ENCODE measurements around the gene GPAT3. TPM values are rescaled to one million over a fixed set of nuclear protein-coding genes. Genes with fewer than 3 reads are reported as not detected.
"Not testable (repeated sequence)": the region's sequence is repeated elsewhere in the genome, so short reads cannot be mapped to it uniquely, and the experiment has no call there.

Gene GPAT3
- total RNA-seq, 1 donor from 2014 or later: 6.1 TPM

DNA sequence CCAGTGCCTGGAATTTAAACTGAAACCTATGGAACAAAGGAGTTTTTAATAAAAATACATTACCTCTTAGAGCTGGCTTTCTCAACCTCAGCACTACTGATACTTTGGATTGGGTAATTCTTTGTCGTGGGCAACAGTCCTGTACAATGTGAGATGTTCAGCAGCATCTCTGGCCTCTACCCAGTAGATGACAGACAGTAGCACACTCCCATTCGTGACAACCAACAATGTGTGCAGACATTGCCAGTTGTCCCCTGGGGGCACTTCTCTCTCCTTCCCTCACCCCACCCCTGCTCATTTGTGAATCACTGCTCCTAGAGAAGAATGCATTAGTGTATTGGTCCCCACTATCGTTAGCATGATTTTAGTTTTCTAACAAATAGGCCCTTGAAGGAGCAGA lies 16.2 kb downstream of the GPAT3 start:
- no peak for DNase-seq (ENCODE audit: low read depth, low spot score)

DNA sequence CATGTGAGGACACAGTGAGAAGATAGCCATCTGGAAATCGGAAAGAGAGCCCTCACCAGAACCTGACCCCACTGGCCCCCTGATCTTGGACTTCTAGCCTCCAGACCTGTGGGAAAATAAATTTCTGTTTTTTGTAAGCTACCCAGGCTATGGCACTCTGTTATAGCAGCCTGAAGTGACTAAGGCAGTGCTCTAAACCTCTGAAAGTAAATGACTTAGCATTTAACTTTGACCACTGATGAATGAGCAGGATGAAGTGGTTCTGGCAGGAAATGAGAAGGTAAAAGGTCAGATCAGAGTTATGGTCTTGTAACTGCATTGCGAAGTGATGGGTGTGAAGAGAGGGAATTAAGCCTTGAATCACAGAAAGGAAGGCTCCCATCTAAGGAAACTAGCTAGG lies 17.0 kb downstream of the GPAT3 start:
- no peak for DNase-seq (ENCODE audit: low read depth, low spot score)

DNA sequence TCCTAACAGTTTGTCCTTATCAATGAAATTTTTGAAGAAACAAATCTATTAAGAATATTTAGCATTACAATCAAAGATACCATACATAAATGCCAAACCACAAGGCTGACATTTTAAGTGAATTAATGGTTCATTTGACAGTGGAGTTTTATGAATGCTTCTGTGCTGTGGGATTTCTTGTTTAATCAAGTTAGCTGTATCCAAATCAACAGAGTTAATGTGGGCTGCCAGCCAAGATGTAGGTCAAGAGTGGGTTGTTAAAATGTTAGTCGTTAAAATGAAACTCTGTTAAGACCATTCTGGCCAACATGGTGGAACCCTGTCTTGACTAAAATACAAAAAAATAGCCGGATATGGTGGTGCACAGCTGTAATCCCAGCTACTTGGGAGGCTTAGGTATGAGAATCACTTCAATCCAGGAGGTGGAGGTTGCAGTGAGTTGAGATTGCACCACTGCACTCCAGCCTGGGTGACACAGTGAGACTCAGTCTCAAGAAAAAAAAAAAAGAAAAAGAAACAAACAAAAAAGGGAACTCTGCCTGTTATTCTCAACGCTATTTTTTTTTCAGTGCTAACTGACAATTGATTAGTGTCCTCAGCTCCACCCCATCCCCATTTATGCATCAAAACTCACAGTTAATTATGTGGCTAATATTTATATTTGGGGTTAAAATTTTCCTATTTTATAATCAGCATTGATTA lies 20.2 kb downstream of the GPAT3 start:
- no peak for DNase-seq (ENCODE audit: low read depth, low spot score)

DNA sequence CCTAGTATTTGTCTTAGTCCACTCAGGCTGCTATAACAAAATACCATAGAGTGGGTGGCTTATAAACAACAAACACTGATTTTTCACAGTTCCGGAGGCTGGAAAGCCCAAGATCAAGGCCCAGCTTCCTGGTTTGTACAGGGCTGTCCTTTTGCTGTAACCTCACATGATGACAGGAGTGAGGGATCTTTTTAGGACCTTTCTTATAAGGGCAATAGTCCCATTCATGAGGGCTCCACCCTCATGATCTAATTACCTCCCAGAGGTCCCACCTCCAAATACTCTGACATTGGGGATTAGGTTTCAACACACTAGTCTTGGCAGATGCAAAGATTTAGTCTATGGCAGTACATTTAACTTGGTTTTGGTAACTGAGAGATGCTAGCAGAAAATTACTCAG lies 20.9 kb downstream of the GPAT3 start:
- no peak for DNase-seq (ENCODE audit: low read depth, low spot score)

DNA sequence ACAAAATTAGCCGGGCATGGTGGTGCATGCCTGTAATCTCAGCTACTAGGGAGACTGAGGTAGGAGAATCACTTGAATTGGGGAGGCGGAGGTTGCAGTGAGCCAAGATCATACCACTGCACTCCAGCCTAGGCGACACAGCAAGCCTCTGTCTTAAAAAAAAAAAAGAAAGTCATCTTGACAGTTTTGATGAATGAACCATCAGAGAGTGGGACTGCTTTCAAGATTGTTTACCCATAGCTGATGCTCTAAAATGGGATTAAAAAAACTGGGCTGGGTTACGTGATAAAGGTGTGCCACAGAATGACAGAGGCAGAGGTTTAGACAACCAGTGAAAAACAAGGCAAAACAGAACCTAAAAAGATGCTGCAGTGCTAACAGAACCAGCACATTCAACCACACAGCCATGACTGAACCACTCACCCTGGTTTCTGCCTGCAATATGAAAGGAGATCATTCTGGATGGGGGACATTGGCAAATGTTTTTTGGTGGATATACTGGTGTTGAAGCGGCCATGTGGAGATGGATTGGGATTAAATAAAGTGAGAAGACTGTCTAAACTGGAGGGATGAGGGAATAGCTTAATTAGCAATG lies 22.2 kb downstream of the GPAT3 start:
- DNase-seq (ENCODE audit: low read depth, low spot score): no peak

DNA sequence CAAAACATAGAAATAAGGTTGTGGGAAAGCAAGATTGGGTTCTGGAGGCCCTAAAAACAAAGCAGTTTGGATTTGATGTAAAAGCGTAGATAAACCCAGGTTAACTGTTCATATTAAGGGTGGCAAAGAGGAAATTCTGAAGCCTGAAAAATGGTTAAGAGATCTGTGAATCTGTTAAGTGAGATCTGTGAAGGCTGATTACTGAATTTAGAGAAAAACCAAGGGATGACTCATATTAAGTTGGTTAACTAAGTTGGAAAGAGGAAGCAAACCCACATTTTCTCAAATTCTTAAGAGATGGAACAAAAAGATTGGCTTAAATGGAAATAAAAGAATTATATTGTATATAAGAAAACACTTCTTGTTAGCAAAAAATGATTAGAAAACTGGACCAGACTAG lies 22.8 kb downstream of the GPAT3 start:
- DNase-seq (ENCODE audit: low read depth, low spot score): no peak

DNA sequence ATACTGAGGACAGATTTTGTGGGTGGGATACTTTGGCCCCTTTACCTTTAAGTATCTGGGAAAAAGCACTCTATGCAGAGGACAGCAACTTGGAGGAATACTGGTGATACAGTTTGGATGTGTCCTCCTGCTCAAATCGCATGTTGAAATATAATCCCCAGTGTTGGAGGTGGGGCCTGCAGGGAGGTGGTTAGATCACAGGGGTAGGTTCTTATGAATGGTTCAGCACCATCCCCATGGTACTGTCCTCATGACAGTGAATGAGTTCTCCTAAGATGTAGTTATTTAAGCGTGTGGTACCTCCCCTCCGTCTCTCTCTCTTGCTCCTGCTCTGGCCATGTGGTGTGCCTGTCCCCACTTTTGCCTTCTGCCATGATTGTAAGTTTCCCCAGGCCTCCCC lies 24.6 kb downstream of the GPAT3 start:
- no peak for DNase-seq (ENCODE audit: low read depth, low spot score)

DNA sequence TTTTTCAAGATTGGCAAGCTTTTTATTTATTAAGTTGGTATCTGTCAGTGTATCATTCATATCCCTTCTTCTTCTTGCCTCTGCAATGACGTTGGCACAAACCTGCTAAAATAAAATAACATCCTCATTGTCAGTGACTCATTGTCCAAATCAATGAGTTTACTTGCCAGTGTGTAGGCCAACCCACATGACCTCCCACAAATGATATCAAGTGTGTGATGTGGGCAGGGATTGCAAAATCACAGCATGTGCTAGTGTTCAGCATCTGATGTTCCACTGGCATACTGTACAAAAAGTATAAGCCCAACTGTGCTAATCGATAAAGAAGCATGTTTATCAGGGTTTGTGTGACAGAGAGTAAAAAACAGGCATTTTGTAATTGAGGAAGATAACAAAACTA lies 25.5 kb downstream of the GPAT3 start:
- peak; percentile 29 for DNase-seq (ENCODE audit: low read depth, low spot score)

DNA sequence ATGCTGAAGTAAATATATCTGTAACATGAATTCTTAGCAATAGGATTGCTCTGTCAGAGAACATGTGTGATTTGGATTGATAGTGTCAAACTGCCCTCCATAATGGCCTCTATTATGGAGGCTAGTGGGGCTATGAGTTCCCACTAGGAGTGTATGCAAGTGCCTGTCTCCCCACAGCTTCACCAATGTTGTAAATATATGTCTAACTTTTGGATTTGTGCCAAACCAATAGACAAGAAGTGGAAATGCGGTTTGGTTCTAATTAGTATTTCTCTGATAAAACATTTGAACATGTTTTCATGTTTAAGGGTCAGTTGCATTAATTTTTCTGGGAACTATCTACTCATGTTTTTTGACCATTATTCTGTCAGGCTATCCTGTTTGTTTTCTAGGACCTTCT lies 28.1 kb downstream of the GPAT3 start:
- no peak for DNase-seq (ENCODE audit: low read depth, low spot score)

DNA sequence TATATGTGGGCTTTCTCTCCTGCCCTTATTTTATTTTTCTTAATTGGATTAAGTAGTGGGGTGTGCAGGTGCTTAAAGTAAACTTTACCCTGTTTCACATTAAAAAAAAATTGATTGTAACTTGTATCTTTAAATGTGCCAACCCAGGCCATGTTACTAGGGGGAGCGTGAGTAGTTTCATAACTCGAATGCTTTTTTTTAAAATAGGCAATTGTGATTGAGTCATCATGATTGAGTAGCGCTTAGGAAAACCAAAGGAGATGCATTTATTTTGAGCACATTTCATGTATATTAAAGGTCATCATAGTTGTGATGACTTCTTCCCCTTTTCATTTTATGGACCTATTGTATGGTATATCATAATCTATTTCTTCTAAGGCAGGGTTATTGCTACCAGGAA lies 32.2 kb downstream of the GPAT3 start:
- DNase-seq (ENCODE audit: low read depth, low spot score): no peak

DNA sequence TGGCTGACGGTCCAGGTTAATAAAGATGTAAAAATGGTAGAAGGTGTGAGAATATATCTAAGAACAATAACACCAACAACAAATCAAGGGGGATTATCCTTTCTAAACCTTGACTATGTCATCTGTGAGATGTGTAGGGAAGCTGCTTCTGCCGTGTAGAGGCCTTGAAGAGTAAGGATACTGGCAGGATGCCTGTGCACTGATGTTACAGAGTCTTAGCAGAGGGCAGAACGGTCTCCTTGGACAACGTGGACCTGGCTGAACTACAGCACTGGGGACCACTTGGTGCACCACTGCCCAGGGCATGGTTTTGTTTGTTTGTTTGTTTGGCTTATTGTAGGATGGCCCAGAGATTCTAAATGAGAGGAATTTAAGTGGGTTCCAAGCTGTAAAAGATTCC lies 33.5 kb downstream of the GPAT3 start:
- DNase-seq (ENCODE audit: low read depth, low spot score): no peak

DNA sequence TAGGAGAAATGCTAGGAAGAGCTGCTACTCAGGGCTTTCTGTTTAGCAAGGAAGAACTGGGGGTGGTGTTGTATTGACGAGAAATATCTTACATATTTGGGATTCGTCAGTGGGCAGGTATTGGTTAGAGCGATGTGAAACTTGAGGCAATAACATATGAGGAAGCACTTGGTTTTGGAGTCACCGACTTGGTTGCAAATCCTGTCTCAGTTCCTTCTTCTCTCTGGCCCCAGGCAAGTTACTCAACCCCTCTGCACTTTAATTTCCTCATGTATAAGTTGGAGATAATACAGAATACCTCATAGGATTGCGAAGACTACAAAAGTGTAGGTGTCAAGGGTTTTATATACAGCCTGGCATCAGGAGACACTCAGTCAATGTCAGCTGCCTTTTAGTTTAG lies 34.1 kb downstream of the GPAT3 start:
- DNase-seq (ENCODE audit: low read depth, low spot score): no peak

DNA sequence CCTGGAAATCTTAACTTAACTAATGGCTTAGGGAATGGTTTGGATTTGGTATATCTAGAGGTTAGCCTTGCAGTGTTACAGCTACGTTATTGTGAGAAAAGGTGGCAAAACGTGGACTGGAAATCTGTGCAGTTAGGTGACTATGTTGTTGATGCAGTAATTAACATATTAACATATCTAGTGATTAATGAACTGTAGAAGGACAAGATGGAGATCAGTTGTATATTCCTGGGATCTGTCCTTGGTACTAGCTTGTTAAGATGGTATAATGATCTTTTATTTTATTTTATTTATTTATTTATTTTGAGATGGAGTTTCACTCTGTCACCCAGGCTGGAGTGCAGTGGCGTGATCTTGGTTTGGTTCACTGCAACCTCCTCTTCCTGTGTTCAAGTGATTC lies 36.9 kb downstream of the GPAT3 start:
- no peak for DNase-seq (ENCODE audit: low read depth, low spot score)

DNA sequence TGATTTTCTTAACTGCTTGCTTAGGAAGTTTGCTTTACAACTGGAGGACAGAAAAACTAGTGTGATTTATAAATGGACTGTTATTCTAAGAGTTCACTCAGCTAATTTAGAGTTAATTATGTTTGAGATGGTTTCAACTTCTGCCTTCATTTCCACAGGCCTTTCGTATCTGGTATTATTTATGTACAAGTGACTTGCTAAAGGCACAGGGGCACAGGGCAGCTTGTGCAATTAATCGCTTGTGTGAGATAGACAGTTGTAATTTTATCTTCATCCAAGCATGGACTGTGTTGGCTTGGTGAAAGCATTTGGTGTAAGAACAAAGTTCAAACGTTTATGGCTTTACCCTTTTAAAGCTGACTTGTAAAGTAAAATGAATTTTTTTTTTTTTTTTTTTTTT lies 38.3 kb downstream of the GPAT3 start:
- DNase-seq (ENCODE audit: low read depth, low spot score): no peak

DNA sequence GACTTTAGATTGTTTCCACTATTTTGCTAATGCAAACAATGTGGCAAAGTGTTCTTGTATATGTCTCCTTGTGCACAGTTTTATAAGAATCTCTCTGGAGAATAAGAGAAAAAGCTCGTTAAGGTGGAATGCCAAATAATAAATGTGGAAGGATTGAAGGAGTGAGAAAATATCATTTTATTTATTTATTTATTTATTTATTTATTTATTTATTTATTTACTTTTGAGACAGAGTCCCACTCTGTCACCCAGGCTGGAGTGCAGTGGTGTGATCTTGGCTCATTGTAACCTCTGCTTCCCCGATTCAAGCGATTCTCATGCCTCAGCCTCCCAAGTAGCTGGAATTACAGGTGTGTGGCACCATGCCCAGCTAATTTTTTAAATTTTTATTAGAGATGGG lies 40.3 kb downstream of the GPAT3 start:
- not testable (repeated sequence) for DNase-seq (ENCODE audit: low read depth, low spot score)

DNA sequence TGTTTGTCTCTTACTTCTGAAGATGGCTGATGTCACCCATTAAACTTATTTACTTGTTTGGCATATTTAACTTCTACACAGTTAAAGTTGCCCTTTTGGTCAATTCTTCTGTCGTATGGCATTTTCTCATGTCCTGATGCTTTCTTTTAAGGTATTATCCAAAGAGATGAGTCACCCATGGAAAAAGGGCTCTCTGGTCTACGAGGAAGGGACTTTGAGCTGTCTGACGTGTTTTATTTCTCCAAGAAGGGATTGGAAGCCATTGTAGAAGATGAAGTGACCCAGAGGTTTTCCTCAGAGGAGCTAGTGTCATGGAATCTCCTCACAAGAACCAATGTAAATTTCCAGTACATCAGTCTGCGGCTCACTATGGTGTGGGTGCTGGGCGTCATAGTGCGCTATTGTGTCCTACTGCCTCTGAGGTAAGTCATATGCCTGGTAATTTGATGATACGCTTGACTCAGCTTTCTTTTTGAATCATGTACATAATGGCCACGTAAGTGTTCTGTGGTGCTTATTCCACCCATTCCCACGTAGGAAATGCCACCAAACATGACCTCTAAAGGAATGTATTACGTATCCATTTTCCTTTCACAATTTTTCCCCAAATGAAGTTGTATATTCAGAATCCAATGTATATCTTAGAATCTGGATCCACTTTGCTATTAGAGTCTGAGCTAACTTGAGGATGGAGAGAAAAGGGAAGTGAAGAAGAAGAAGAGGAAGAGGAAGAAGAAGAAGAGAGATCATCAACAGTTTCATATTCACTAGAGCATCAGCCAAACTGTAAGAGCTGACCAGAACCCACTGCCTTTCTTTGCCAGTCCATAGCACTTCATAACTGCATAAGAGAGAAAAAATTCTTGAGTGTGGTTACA lies 45.7 kb downstream of the GPAT3 start:
- DNase-seq (ENCODE audit: low read depth, low spot score): no peak

DNA sequence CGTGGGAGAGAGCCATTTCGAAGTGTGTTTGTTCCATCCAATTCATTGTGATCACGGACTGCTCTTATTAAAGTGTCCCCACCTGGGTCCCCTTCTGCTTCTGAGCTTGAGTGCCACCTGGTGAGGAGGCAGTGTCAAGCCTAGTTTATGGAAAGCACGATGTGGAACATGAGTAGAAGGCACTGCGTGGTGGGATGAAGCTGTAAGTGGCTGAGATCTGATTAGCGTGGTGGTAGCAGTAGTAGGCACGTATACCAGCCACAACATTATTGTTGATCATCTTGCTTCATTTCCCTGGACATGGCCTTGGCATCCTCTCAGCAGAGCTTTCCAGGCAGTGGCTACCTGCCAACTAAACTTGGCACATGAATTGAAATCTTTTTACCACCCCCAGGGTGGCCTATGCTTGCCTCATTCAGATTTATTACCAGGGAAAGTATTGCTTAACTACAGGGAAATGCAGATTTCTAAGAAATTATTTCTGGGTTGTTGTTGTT lies 46.4 kb downstream of the GPAT3 start:
- DNase-seq (ENCODE audit: low read depth, low spot score): no peak

DNA sequence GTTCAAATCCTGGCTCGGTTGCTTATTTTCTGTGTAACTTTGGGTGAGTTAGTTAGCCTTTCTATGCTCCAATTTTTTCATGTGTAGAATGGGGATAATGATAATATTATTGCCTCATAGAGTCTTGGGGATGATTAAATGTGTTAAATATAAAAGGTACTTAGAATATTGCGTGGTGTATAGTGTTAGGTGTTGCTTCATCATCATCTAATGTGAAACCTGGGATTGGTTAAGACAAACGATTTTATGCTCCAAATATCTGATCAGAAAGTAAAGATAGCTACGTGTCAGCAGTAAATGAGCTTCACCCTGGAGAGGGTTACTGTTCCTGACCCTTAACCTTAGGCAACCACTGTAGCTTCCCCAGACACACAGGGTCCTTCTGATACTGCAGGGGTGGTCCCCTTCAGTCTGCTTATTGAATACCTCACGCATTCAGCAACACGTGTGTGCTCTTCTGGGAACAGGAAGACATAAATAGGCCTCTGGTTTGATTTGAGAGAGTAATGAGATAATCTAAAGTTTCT lies 50.1 kb downstream of the GPAT3 start:
- DNase-seq (ENCODE audit: low read depth, low spot score): no peak

DNA sequence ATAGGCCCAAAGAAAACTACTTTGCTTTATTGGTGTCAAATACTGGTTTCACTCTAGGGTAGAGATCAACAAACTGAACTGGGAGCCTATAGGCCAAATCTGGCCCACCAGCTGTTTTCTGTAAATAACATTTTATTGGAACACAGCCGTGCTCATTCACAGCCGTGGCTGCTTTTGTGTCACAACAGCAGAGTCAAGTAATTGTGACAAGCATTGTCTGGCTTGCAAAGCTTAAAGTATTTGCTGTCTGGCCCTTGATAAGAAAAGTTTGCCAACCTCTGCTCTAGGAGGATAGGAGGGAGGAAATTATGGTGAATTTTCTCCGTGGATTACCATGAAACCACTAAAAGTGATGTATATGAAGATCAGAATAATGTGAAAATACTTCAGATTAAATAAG lies 53.4 kb downstream of the GPAT3 start:
- no peak for DNase-seq (ENCODE audit: low read depth, low spot score)

DNA sequence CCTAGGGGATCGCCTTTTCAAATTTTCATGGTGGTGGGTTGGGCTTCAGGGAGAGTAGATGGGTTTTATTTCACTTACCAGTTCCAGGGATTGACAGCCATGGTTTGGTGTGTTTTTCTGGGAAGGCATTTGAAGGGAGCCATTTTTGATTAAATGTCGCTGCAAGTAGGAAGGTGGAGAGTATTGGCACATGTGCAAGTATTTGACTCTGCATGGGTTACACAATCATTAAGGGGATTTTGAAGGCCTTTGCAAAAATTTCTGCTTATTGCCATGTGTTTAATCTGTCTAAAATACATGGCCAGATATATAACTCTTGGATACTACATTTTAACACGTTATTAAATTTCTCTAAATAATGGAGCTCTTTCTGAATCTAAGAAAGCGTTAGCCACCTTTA lies 55.1 kb downstream of the GPAT3 start:
- no peak for DNase-seq (ENCODE audit: low read depth, low spot score)

DNA sequence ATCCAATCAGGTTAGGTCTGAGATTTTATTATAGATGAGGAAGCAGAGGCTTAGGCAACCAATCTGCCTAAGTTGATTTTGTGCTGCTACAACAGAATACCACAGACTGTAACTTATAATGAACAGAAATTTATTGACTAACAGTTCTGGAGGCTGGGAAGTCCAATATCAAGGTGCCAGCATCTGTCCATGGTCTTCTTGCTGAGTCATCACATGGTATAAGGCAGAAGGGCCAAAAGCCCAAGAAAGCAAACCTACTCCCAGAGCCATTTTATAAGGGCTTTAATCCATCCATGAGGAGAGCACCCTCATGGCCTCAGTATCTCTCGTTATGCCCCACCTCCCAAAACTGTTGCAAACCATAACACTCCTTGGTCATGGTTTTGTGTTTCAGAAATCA lies 55.8 kb downstream of the GPAT3 start:
- no peak for DNase-seq (ENCODE audit: low read depth, low spot score)

DNA sequence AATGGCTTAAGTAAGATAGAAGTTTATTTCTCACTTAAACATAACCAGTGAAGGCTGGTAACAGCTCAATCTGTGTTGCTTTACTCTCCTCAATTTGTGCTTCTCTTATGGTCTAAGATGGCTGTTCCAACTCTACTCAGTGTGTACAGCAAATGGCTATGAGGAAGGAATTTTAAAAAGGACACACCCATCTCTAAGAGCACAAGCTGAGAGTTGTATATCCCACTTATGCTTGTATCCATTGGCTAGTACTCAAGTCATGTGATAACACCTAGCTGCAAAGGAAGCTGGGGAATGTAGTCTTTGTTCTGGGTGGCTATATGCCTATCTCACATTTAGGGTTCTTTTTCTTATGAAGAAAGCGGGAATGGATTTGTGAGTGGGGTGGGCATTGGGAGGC lies 63.3 kb downstream of the GPAT3 start:
- DNase-seq (ENCODE audit: low read depth, low spot score): no peak

Measured in pulmonary artery endothelial cell (primary cell).